ENCODE measurements around the gene ZBTB20. TPM values are rescaled to one million over a fixed set of nuclear protein-coding genes. Genes with fewer than 3 reads are reported as not detected.

Gene ZBTB20
- total RNA-seq, 1 donor from 2014 or later, result 15.5 TPM

DNA sequence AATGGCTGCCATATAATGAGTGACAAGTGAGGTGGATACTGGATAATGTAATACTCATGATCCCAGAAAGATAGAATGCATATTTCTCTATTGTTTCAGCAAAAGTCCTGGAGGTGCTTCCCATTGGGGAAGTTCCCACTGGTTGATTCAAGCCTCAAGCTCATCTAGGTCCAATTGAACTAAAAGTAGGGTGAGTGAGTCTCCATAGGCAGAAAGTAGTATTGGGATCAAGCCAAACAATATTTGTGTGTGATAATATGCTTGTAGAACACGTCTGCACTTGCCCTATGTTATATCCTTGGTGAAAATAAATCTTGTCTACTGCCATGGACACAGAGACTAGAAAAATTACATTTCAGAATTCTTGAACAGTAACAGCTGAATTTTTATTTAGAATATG is 14.8 kb upstream of the ZBTB20 start:
- H3K36me3 Mint-ChIP-seq (ENCODE audit: low read depth), result no peaks in the 10 kb centered on the region

DNA sequence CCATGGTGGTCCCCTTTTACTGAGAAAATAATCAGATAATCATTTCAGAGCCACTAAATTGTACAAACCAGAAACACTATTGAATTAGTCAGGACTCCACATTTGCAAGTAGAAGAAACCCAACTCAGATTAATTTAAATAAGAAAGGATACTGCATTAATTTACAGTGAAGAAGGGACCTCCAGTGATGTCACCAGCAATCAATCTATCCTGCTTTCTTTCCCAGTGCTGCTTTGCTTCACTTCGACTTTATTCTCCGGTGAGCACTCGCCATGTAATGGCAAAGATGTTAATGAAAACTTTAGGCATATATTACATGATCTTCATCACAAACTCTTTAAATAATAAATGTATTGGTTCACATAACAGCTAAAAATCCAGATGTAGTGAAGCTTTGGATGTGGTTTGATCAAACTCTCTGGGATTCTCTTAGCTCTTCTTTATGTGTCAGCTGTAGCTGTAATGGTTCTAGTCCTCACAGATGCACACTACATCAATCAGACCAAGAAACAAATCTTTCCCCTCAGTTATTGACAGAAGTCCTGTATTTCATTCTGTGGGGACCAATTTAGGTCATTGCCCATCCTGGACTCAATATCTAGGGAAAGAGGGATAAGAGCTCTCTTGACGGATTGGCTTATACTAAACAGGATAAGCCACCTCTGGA is 14.2 kb upstream of the ZBTB20 start:
- Mint-ChIP-seq H3K36me3 (ENCODE audit: low read depth) (no peaks in the 10 kb centered on the region), H3K27ac (ENCODE audit: unreplicated experiment) (no peak overlapping the region), H3K4me3 (ENCODE audit: unreplicated experiment) (no peak overlapping the region), H3K27me3 (ENCODE audit: low read depth) (no peaks in the 10 kb centered on the region), H3K4me1 (ENCODE audit: low read depth) (no peaks in the 10 kb centered on the region), H3K9me3 (ENCODE audit: low read depth) (peaks cover 6% of the 10 kb centered on the region)
- TF ChIP-seq, protein P1, sequence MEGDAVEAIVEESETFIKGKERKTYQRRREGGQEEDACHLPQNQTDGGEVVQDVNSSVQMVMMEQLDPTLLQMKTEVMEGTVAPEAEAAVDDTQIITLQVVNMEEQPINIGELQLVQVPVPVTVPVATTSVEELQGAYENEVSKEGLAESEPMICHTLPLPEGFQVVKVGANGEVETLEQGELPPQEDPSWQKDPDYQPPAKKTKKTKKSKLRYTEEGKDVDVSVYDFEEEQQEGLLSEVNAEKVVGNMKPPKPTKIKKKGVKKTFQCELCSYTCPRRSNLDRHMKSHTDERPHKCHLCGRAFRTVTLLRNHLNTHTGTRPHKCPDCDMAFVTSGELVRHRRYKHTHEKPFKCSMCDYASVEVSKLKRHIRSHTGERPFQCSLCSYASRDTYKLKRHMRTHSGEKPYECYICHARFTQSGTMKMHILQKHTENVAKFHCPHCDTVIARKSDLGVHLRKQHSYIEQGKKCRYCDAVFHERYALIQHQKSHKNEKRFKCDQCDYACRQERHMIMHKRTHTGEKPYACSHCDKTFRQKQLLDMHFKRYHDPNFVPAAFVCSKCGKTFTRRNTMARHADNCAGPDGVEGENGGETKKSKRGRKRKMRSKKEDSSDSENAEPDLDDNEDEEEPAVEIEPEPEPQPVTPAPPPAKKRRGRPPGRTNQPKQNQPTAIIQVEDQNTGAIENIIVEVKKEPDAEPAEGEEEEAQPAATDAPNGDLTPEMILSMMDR (IDR thresholded peaks at IDR 0.05), result no peak
- DNase-seq (ENCODE audit: low spot score), result no peak

More for the DNA sequence above, 14.8 kb upstream of the ZBTB20 start:
- TF ChIP-seq, protein P1 (IDR thresholded peaks at IDR 0.05), result no peak
- H3K9me3 Mint-ChIP-seq (ENCODE audit: low read depth), result peaks cover 6% of the 10 kb centered on the region
- H3K27me3 Mint-ChIP-seq (ENCODE audit: low read depth), result no peaks in the 10 kb centered on the region
- no peak overlapping the region for H3K27ac Mint-ChIP-seq (ENCODE audit: unreplicated experiment)
- no peaks in the 10 kb centered on the region for H3K4me1 Mint-ChIP-seq (ENCODE audit: low read depth)
- H3K4me3 Mint-ChIP-seq (ENCODE audit: unreplicated experiment), result no peak overlapping the region
- no peak for DNase-seq (ENCODE audit: low spot score)

DNA sequence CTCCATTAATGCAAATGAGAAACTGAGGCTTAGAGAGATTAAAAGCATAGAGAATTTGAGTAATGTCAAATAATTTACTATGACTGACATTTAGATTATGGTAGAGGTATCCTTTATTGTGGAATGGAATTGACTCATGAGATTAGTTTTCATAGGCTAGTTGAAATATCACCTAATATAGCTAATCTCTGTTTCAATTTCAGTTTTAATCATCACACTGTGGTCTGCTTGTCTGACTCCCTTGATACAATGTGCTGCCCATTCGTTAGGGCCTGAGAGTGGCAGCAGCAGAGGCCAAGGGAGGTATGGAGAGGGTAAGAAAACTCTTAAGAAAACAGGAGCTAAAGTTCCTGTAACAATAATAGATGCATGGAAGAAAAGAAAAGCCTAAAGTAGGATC is 13.2 kb upstream of the ZBTB20 start:
- DNase-seq (ENCODE audit: low spot score), result no peak
- no peaks in the 10 kb centered on the region for H3K27me3 Mint-ChIP-seq (ENCODE audit: low read depth)
- H3K27ac Mint-ChIP-seq (ENCODE audit: unreplicated experiment), result no peak overlapping the region
- no peaks in the 10 kb centered on the region for H3K4me1 Mint-ChIP-seq (ENCODE audit: low read depth)
- no peaks in the 10 kb centered on the region for H3K36me3 Mint-ChIP-seq (ENCODE audit: low read depth)
- TF ChIP-seq, protein P1 (IDR thresholded peaks at IDR 0.05), result no peak
- no peak overlapping the region for H3K4me3 Mint-ChIP-seq (ENCODE audit: unreplicated experiment)
- peaks cover 6% of the 10 kb centered on the region for H3K9me3 Mint-ChIP-seq (ENCODE audit: low read depth)

DNA sequence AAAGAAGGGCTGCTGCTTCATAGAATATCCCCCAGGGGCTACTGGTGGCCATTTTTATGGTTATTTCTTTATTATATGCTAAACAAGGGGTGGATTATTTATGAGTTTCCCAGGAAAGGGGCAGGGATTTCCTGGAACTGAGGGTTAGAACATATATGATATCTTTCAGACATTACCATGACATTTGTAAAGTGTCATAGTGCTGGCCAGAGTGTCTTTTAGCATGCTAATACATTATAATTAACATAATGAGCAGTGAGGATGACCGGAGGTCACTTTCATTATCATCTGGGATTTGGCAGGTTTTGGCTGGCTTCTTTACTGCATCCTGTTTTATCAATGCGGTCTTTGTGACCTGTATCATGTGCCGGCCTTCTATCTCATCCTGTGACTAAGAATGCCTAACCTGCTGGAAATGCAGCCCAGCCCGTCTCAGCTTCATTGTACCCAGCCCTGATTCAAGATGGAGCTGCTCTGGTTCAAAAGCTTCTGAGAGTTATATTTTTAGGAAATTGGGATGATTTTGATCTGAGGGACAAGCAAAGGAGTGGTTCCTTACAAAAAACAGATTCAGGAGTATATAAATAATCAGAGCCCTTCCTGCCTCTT is 9.1 kb upstream of the ZBTB20 start:
- no peaks in the 10 kb centered on the region for H3K36me3 Mint-ChIP-seq (ENCODE audit: low read depth)

DNA sequence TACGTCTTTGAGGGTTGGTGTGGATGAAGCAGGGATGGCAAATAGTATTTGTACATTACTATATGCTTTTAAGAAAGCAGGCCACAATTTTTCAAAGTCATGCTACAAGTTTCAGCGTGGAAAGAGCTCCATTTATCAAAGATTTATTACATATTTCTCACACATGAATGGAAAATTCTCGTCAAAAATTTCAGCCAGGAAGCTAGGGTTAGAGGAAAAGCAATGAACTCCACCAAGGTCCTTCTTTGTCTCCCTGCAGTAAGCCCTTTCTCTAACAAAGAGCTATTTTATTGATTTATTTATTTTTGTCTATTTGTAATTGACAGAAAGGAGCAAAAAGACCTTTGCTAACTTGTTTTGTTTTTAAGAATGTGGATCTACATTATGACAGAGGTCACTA is 7.5 kb upstream of the ZBTB20 start:
- Mint-ChIP-seq H3K4me3 (ENCODE audit: unreplicated experiment) (no peak overlapping the region), H3K27me3 (ENCODE audit: low read depth) (no peaks in the 10 kb centered on the region), H3K9me3 (ENCODE audit: low read depth) (peaks cover 8% of the 10 kb centered on the region), H3K4me1 (ENCODE audit: low read depth) (no peaks in the 10 kb centered on the region), H3K27ac (ENCODE audit: unreplicated experiment) (no peak overlapping the region), H3K36me3 (ENCODE audit: low read depth) (no peaks in the 10 kb centered on the region)
- DNase-seq (ENCODE audit: low spot score), result no peak
- TF ChIP-seq, protein P1 (IDR thresholded peaks at IDR 0.05), result no peak

More for the DNA sequence above, 9.1 kb upstream of the ZBTB20 start:
- no peak for DNase-seq (ENCODE audit: low spot score)
- Mint-ChIP-seq H3K27ac (ENCODE audit: unreplicated experiment) (no peak overlapping the region), H3K4me3 (ENCODE audit: unreplicated experiment) (no peak overlapping the region), H3K4me1 (ENCODE audit: low read depth) (no peaks in the 10 kb centered on the region), H3K9me3 (ENCODE audit: low read depth) (peaks cover 6% of the 10 kb centered on the region), H3K27me3 (ENCODE audit: low read depth) (no peaks in the 10 kb centered on the region)
- TF ChIP-seq, protein P1 (IDR thresholded peaks at IDR 0.05), result no peak
